PC-3 (cell line): ENCODE measurements around the gene BANK1. TPM values are rescaled to one million over a fixed set of nuclear protein-coding genes. Genes with fewer than 3 reads are reported as not detected.

Experiments used
- ATAC-seq: fragments of 200-7000 bp; cut with Tn5 transposase; 2 replicates; pipeline ENCODE4 v1.9.1; 2020; ENCODE audit warnings: mild to moderate bottlenecking, moderate library complexity
- BruUV-seq: library from RNA; stranded (reverse); fragments of 400-500 nt; replicated peaks from 2 replicates; lab custom pipeline; 2021; lab: Mats Ljungman, UMichigan
- CTCF ChIA-PET: fragments of 300-600 bp; sonication (Branson Sonifier 250); formaldehyde crosslinking; loops from one replicate; lab custom pipeline; 2022; ENCODE audit warnings: antibody characterized with exemption; lab: Charles Lee
- POLR2A ChIA-PET: fragments of 300-600 bp; sonication (Branson Sonifier 250); formaldehyde crosslinking; loops from one replicate; lab custom pipeline; 2022; ENCODE audit warnings: antibody characterized with exemption; ENCODE audit not compliant: unreplicated experiment; lab: Charles Lee
- DNase-seq: peaks from one replicate; pipeline ENCODE4 v3.0.0-alpha.2; 2015
- H2AFZ ChIP-seq: fragments of 300-600 bp; sonication (generic); 2 replicates; pipeline ENCODE4 v1.6.0; 2016; ENCODE audit warnings: antibody characterized with exemption, low read length
- H3F3A ChIP-seq: fragments of 300-600 bp; sonication (generic); one replicate; pipeline ENCODE4 v1.6.0; 2017; ENCODE audit warnings: antibody characterized with exemption, low read length, control low read depth, mild to moderate bottlenecking; ENCODE audit not compliant: unreplicated experiment
- H3K27ac ChIP-seq: fragments of 300-600 bp; sonication (generic); 2 replicates; pipeline ENCODE4 v1.5.1; 2016; ENCODE audit warnings: mild to moderate bottlenecking, low read length
- H3K27me3 ChIP-seq: fragments of 300-600 bp; sonication (generic); 2 replicates; pipeline ENCODE4 v1.6.1; 2016; ENCODE audit warnings: low read length, mixed read lengths
- H3K36me3 ChIP-seq: fragments of 300-600 bp; sonication (generic); 2 replicates; pipeline ENCODE4 v1.6.1; 2016; ENCODE audit warnings: low read depth, mixed run types, low read length, mixed read lengths
- H3K4me1 ChIP-seq: fragments of 300-600 bp; sonication (generic); 2 replicates; pipeline ENCODE4 v1.5.1; 2016; ENCODE audit warnings: low read length; ENCODE audit not compliant: insufficient read depth
- H3K4me2 ChIP-seq: fragments of 300-600 bp; sonication (generic); 2 replicates; pipeline ENCODE4 v1.6.0; 2016; ENCODE audit warnings: low read length
- H3K4me3 ChIP-seq: fragments of 300-600 bp; sonication (generic); 2 replicates; pipeline ENCODE4 v1.5.1; 2016; ENCODE audit warnings: mild to moderate bottlenecking, low read length, mixed read lengths
- H3K79me2 ChIP-seq: fragments of 300-600 bp; sonication (generic); 2 replicates; pipeline ENCODE4 v1.6.1; 2017; ENCODE audit warnings: low read length, mixed read lengths
- H3K9ac ChIP-seq: fragments of 300-600 bp; sonication (generic); 2 replicates; pipeline ENCODE4 v1.6.0; 2016; ENCODE audit warnings: mild to moderate bottlenecking, low read length
- H3K9me2 ChIP-seq: fragments of 300-600 bp; sonication (generic); replicated peaks from 2 replicates; pipeline ENCODE4 v1.6.1; 2016; ENCODE audit warnings: mixed run types, low read length, mixed read lengths
- H3K9me3 ChIP-seq: fragments of 300-600 bp; sonication (generic); 2 replicates; pipeline ENCODE4 v1.6.1; 2016; ENCODE audit warnings: low read length, mixed read lengths
- H4K20me1 ChIP-seq: fragments of 300-600 bp; sonication (generic); 2 replicates; pipeline ENCODE4 v1.6.1; 2016; ENCODE audit warnings: low read length, mixed read lengths
- CTCF ChIP-seq: fragments of 300-600 bp; sonication (generic); conservative IDR thresholded peaks from 2 replicates; pipeline ENCODE4 v1.5.1; 2017; ENCODE audit warnings: antibody characterized with exemption, low read depth, mild to moderate bottlenecking, low read length
- EZH2 ChIP-seq: fragments of 300-600 bp; sonication (generic); IDR thresholded peaks from one replicate; pipeline ENCODE4 v1.6.1; 2017; ENCODE audit warnings: antibody characterized with exemption, mild to moderate bottlenecking, low read length; ENCODE audit not compliant: unreplicated experiment
- EZH2phosphoT487 ChIP-seq: fragments of 300-600 bp; sonication (generic); IDR thresholded peaks from 2 replicates; pipeline ENCODE4 v1.6.1; 2018; ENCODE audit warnings: mild to moderate bottlenecking, antibody characterized with exemption, low read length, borderline replicate concordance
- intact Hi-C: fragments of 100-400 bp; cut with micrococcal nuclease; formaldehyde crosslinking; loops from 2 replicates; pipeline ENCODE4 v1.9.0; 2023
- total RNA-seq: library from RNA; depleted of rRNA; stranded (reverse); fragments of >200 nt; gene quantifications from 2 replicates; pipeline ENCODE4 v1.2.3, GENCODE V29; 2014

BANK1 gene
- total RNA-seq, 1 experiment from 2014 or later, result 1.5 TPM

- no TSS peak for BruUV-seq
- no peak overlapping the region for H2AFZ ChIP-seq
- H3K27ac ChIP-seq, result no peak overlapping the region
- CTCF ChIA-PET, result interaction anchor here (0.6 kb wide), 1 partner anchor 220 kb away, joined by 3 read pairs; no protein-coding TSS in a partner anchor
- H3K36me3 ChIP-seq, result no peaks in the 10 kb centered on the region
- DNase-seq, result no peak
- POLR2A ChIA-PET, result no interaction called here
- H3K4me2 ChIP-seq, result no peak overlapping the region
- H3K9ac ChIP-seq, result no peak overlapping the region
- no peaks in the 10 kb centered on the region for H3K9me3 ChIP-seq
- no peaks in the 10 kb centered on the region for H3K79me2 ChIP-seq
- intact Hi-C loops, result no loop called here
- H3K9me2 ChIP-seq, result no peaks in the 10 kb centered on the region
- no peaks in the 10 kb centered on the region for H3K27me3 ChIP-seq
- no peak for TF ChIP-seq CTCF
- no peak for TF ChIP-seq EZH2phosphoT487
- no peak for TF ChIP-seq EZH2
- H4K20me1 ChIP-seq, result no peaks in the 10 kb centered on the region
- H3F3A ChIP-seq, result no peaks in the 10 kb centered on the region
- ATAC-seq, result no peak
- H3K4me1 ChIP-seq, result peaks cover 6% of the 10 kb centered on the region
- H3K4me3 ChIP-seq, result no peak overlapping the region
These were observed 158.4 kb downstream of the BANK1 start for GRCh38 chr4:101948951-101949350.

GRCh38 chr4:101950258-101950979 is 159.9 kb downstream of the BANK1 start:
- no peak overlapping the region for H3K4me3 ChIP-seq
- H3K9ac ChIP-seq, result no peak overlapping the region
- ChIA-PET POLR2A (no interaction called here), CTCF (no interaction called here)
- no peaks in the 10 kb centered on the region for H4K20me1 ChIP-seq
- no peaks in the 10 kb centered on the region for H3K27me3 ChIP-seq
- H3K9me2 ChIP-seq, result no peaks in the 10 kb centered on the region
- peaks cover 11% of the 10 kb centered on the region for H3K4me1 ChIP-seq
- H3K36me3 ChIP-seq, result no peaks in the 10 kb centered on the region
- no TSS peak for BruUV-seq
- H3K79me2 ChIP-seq, result no peaks in the 10 kb centered on the region
- no peak overlapping the region for H3K4me2 ChIP-seq
- H3K9me3 ChIP-seq, result no peaks in the 10 kb centered on the region
- no peak overlapping the region for H3K27ac ChIP-seq
- TF ChIP-seq EZH2phosphoT487 (no peak), CTCF (no peak), EZH2 (no peak)
- ATAC-seq (no peak), DNase-seq (no peak)
- H3F3A ChIP-seq, result no peaks in the 10 kb centered on the region
- no peak overlapping the region for H2AFZ ChIP-seq
- intact Hi-C loops, result no loop called here

GRCh38 chr4:101952985-101953384 is 162.5 kb downstream of the BANK1 start:
- Histone ChIP-seq H3K4me3 (no peak overlapping the region), H3K4me2 (no peak overlapping the region), H3K27ac (no peak overlapping the region), H4K20me1 (no peaks in the 10 kb centered on the region), H3K9me2 (no peaks in the 10 kb centered on the region), H3K4me1 (peaks cover 11% of the 10 kb centered on the region), H2AFZ (no peak overlapping the region), H3K79me2 (no peaks in the 10 kb centered on the region), H3K9me3 (no peaks in the 10 kb centered on the region), H3K27me3 (no peaks in the 10 kb centered on the region), H3F3A (no peaks in the 10 kb centered on the region), H3K9ac (no peak overlapping the region), H3K36me3 (no peaks in the 10 kb centered on the region)
- POLR2A ChIA-PET, result no interaction called here
- ATAC-seq, result no peak
- CTCF ChIA-PET, result no interaction called here
- TF ChIP-seq EZH2phosphoT487 (no peak), EZH2 (no peak), CTCF (no peak)
- intact Hi-C loops, result no loop called here
- DNase-seq, result no peak
- BruUV-seq, result no TSS peak
